HG03060 (cell line): ENCODE measurements around the gene NTN1.

Source experiments
- ATAC-seq: cut with Tn5 transposase; IDR thresholded peaks from one replicate; pipeline ENCODE4 v1.9.1; 2021; ENCODE audit warnings: low read depth, moderate number of reproducible peaks; ENCODE audit not compliant: unreplicated experiment

The NTN1 gene

GRCh38 chr17:9035249-9035648 is 13.9 kb downstream of the NTN1 start:
- no peak for ATAC-seq

DNA sequence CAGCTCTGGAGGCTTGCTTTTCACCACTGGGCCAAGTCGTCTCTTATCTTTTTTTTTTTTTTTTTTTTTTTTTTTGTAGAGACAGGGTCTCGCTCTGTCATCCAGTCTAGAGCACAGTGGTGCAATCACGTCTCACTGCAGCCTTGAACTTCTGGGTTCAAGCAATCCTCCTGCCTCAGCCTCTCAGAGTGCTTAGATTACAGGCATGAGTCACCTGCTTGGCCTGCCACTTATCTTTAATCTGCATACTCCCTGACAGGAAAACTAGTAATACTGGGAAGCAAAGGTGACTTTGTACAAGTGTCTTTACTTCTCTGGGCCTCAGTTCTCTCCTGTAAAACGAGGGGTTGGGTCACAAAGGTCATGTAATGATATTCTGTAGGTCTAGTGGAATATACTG is 15.0 kb downstream of the NTN1 start:
- ATAC-seq = no peak

DNA sequence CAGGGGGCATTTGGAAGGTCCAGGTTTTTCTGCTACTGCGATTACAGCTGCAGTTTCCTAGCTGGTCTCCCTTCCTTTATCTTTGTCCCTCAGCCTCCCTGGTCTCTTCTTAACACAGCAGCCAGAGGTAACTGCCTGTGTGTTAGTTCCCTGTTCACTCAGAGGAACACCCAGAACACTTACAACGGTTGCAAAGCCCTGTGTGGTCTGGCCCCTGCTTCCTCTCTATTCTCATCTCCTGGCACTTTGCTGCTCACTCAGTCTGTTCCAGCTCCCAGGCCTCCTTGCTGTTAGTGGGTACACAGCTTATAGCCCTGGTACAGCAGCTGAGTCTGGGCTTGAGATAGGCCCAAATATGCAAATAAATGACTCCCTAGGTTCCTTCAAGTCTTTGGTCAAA is 16.4 kb downstream of the NTN1 start:
- ATAC-seq = no peak

- ATAC-seq = no peak
These were observed 17.1 kb downstream of the NTN1 start for GRCh38 chr17:9038380-9038779.

DNA sequence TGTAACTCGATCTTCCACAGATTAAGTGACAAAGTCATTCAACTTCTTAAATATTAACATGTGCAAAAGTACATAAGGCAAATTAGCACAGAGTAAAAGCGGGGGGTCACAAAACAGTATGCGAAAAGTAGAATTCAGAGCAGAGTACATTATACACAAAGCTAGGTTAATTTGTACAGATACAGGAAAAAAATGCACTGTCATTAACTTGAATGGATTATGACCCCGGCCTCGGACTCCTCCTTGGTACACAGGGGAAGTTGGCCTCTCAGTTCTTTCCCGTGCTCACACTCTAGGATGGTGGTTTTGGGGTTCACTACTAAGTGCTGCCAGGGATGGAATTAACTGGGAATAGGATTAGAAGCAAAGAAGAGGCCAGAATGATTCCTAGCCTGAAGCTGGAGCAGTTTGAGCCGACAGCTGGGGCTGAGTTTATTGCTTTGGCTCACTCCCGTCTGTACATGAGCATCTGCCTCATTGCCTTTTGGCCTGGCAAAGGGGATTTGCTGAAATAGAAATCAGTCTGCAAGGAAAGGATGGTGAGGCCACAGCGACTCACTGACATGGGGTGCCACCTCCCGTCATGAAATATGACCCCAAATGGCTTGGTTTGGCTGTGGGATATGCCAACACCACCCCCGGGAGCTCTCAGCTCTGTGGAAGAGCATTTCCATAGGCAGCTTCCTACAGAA is 23.6 kb downstream of the NTN1 start:
- ATAC-seq = no peak

DNA sequence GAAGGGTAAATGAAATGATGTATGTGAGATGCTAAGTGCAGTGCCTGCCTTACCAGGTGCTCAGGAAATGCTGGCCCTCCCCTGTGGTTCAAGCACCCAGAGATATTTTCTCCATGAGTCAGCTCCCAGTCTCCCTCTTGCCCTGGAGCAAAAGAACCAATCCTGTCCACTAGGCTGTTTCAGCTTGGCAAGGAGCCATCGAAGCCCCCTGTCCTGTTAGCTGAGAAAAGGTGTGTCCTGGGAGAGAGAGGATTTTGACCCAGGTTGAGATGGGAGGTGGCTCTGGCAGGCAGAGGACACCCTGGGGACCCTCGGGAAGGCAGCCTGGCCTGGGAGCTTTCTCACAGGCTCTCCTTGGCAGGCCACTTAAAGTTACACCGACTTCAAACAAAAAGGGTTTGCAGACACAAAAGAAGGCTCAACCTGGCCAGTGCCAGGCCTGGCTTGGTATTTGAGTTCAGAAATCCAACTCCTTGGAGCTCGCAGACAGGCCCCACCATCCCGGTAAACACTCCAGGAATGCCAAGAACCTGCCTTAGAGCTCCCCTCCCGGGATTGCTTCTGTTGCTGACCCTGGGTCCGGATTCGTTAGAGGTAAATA is 29.6 kb downstream of the NTN1 start:
- ATAC-seq = no peak

DNA sequence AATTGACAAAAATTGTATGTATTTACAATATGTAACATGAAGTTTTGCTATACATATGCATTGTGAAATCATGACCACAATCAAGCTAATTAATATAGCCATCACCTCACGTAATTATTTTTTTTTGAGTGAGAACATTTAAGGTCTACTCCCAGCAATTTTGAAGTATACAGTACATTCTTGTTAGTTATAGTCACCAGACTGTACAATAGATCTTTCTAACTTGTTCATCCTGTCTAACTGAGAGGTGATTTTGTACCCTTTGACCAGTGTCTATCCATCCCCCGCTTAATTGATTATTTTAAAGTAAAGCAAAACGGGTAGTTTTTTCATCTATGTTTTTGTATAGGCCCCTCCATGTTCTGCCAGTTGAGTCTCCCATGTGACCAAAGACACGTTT is 30.3 kb downstream of the NTN1 start:
- no peak for ATAC-seq

DNA sequence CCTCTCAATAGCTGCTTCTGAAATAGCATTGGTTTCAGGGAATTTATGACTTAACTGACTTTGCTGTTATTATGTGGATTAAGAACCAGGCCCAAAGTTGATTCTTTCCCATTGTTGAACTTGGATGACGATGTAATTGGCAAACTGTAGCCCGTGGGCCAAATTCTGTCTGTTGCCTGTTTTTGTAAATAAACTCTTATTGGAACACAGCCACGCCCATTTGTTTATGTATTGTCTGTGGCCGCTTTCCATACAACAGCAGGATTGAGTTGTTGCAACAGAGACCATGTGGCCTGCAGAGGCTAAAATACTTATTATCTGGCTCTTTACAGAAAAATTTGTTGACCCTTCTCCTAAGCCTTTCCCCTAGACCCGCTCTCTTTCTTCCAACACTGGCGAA is 31.6 kb downstream of the NTN1 start:
- ATAC-seq = no peak

- no peak for ATAC-seq
These were observed 32.1 kb downstream of the NTN1 start for GRCh38 chr17:9053406-9053805.

DNA sequence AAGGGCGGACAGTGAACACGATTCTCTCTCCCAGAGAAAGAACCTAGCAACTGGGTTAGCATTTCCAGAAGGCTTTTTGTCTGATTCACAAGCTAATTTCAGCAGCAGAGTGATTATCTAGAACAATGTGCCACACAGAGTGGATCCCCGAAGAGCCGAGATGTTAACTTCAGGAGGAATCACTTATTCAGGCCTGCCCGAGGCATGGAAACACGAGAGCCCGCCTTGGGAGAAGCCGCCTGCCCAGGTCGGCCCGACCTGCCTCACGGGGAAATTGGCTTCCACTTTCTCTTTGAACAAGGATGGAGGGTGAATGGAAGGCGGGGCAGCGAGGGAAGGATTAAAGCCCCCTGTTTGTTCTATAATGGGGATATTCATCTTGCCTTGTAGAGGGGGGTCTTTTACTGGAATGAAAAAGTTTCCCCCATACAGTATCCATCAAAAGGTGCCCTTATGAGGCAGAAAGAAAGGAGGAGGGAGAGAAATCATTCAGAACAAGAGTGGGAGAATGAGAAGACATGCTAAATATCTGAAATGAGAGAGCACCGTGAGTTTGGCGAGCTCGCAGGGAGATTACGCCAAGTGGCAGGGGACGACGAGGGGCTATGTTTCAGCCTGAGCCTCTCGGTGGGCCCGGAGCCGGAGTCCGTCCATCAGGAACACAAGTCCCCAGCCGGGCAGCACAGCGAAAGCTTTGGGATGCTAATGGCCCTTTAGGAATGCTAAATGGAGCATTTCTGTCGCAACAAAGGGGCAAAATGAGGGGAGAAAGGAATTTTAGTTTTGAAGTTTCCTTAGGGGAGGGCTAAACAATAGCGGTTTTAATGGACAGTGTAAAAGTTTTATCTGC is 33.0 kb downstream of the NTN1 start:
- no peak for ATAC-seq

- ATAC-seq = no peak
These were observed 34.0 kb downstream of the NTN1 start for GRCh38 chr17:9055281-9055680.

DNA sequence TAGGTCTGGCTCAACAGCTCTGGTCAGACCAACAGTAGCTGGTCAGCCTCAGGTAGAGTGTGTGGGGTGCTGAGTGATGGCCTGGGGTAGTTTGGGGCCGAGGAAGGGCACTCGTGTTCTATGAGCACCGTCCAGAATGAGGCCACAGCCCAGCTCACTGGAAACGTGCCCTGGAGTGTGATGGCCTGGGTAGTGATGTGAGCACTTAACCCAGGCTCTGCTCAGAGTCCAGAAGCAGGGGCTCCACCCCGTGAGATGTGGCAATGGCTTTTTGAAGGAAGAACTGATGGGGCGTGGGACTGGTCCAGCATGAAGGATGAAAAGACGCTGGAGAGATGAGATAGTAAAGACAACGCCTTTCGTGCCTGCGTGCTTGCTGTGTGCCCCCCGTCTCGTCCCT is 35.3 kb downstream of the NTN1 start:
- no peak for ATAC-seq

DNA sequence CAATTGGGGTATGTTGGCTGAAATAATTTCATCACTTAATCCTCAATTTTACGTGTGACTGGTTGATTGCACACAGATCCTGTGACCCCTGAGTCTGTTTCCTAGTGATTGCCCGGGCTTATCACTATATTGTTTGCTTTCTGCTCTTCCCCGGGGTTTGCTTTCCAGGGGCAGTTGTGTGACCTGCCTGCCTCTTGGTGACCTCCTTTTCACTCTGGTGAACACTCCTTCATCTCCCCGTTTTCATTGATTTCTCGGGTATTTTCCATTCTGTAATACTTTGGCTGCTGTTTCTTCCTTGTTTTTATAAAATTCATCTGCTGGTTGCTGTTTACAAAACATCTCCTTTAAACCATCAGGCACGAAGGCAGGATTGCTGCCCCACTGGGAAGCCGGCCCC is 36.0 kb downstream of the NTN1 start:
- ATAC-seq = no peak

DNA sequence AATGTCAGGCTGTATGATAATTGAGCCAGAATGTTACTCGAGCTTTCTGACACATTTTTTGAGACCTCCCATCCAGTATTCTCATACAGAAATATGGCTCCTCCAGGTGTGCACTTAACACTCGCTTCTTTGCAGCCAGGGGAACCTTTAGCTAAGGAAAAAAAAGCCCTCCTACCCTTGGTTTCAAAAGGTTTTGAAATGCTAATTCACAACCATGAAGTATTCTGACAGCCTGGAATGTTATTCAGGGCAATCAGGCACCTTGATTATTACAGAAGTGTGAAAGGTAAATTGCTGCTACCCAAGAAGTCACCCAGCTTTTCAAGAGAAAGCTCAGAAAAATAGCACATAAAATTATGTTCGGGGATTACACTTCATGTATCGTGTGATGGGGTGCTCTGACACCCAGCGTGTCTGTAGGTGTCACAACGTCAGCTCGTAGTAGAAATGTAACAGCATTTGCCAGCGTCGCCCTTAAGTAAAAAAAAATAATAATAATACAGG is 41.1 kb downstream of the NTN1 start:
- no peak for ATAC-seq

DNA sequence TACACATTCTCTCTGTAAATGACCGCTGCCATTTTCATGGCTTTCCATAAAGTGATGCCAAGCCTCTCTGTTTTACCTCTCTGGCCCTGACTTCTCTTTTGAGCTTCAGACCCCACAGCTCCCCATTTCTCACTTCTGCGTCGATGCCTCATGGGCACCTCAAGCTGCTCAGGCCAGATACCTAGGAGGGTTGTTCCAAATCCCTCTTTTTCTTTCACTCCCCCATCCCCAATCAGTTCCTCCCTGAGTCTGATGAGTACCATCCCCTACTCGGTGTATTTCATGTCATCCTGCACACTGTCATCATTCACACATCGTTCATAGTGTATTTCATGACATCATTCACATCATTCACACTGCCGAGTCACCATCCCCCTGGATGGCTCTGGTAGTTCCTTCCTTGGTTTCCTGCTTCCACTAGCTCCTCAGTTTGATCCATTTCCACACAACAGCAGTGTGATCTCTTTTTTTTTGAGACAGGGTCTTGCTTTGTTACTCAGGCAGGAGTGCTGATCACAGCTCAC is 43.1 kb downstream of the NTN1 start:
- no peak for ATAC-seq

- no peak for ATAC-seq
These were observed 49.7 kb downstream of the NTN1 start for GRCh38 chr17:9071016-9071415.

DNA sequence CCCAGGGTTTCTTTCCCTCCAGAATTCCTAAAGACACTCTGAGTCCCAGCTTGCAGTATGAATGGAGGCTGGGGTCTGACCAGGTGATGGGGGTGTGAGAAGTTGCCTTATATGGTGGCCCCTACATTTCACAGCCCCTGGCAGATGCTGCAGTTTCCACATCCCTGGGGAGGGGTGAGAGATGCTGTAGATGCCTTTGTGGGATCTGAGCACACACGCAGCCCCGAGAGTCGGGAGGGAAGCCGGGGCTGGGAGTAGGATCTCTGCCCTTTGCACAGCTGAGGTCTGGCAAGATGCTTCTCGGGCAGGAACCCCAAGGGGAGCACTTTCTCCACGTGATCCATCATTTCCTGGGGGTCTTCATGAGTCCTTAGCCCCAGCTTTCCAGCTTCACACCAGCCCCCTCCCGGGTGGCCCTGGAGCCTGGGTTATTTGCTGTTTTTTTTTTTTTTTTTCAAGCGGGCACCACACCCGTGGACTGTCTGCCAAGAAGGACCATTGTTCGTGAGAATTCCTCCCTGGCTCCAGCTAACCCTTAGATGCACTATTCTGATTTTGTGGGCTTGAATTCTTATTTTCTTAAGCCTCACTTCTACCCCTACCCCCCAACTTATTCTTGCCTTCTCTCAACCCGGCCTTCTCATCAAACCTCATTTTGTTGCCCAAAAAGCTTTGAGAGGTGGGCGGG is 50.6 kb downstream of the NTN1 start:
- ATAC-seq = no peak

- no peak for ATAC-seq
These were observed 51.5 kb downstream of the NTN1 start for GRCh38 chr17:9072696-9073339.

GRCh38 chr17:9074131-9074530 is 52.8 kb downstream of the NTN1 start:
- ATAC-seq = no peak

GRCh38 chr17:9079461-9080103 is 58.3 kb downstream of the NTN1 start:
- ATAC-seq = no peak
